Embryonic facial prominence (tissue), 1 donor: ENCODE measurements around the gene MON1A.
"Not testable (repeated sequence)": the region's sequence is repeated elsewhere in the genome, so short reads cannot be mapped to it uniquely, and the experiment has no call there.

Experiments
- DNase-seq: peaks from one replicate; pipeline ENCODE4 v3.0.0-alpha.2; 2016; ENCODE audit errors: extremely low spot score

MON1A gene, protein sequence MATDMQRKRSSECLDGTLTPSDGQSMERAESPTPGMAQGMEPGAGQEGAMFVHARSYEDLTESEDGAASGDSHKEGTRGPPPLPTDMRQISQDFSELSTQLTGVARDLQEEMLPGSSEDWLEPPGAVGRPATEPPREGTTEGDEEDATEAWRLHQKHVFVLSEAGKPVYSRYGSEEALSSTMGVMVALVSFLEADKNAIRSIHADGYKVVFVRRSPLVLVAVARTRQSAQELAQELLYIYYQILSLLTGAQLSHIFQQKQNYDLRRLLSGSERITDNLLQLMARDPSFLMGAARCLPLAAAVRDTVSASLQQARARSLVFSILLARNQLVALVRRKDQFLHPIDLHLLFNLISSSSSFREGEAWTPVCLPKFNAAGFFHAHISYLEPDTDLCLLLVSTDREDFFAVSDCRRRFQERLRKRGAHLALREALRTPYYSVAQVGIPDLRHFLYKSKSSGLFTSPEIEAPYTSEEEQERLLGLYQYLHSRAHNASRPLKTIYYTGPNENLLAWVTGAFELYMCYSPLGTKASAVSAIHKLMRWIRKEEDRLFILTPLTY

GRCh38 chr3:49929291-49930167 lies at the start of gene MON1A:
TSS of gene MON1A (minus strand) at chr3:49929811. CDS start at chr3:49913346, 16,465 bp downstream.
- peak; percentile 36 for DNase-seq

DNA sequence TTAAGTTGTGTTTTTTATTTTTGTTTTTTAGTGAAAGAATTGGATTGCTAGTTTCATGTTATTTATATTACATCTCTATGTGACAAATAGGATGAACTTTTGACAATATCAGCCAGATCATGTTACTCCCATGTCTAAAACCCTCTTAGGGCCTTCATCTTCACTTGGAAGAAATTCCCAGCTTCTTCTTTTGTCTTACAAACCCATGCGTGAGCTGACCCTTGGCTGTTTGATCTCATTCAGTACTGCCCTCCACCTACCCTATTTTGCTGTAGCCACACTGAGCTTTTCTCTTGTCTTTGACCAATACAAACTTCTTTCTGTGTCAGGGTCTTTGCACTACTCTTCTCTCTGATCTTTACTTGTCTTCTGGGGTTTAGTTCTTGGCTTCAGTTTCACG lies 47.3 kb upstream of the MON1A start:
- no peak for DNase-seq

DNA sequence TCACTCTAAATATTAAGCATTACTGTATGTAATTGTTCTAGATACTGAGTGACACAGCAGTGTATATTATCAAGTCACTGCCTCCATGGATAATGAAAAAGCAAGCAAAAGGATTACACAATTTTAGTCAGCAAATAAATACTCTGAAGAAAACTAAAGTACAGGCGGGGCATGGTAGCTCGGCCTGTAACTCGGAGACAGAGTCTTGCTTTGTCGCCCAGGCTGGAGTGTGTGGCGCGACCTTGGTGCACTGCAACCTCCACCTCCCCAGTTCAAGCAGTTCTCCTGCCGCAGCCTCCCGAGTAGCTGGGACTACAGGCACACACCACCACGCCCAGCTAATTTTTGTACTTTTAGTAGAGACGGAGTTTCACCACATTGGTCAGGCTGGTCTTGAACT lies 43.0 kb upstream of the MON1A start:
- no peak for DNase-seq

GRCh38 chr3:49968346-49968745 lies 38.7 kb upstream of the MON1A start:
- no peak for DNase-seq

DNA sequence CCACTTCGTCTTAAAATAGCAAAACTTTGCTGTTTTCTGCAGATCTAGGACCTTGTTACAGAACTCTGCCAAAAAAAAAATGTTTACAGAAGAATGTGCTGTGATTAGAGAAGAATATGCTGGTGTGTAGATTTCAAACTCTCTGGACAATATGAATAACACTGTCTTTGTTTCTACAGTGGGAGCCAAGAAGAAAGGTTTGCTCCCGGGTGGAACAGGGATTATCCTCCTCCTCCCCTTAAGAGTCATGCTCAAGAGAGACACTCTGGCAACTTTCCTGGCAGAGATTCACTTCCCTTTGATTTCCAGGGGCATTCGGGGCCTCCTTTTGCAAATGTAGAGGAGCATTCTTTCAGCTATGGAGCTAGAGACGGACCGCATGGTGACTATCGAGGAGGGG lies 37.7 kb upstream of the MON1A start:
- DNase-seq: no peak

DNA sequence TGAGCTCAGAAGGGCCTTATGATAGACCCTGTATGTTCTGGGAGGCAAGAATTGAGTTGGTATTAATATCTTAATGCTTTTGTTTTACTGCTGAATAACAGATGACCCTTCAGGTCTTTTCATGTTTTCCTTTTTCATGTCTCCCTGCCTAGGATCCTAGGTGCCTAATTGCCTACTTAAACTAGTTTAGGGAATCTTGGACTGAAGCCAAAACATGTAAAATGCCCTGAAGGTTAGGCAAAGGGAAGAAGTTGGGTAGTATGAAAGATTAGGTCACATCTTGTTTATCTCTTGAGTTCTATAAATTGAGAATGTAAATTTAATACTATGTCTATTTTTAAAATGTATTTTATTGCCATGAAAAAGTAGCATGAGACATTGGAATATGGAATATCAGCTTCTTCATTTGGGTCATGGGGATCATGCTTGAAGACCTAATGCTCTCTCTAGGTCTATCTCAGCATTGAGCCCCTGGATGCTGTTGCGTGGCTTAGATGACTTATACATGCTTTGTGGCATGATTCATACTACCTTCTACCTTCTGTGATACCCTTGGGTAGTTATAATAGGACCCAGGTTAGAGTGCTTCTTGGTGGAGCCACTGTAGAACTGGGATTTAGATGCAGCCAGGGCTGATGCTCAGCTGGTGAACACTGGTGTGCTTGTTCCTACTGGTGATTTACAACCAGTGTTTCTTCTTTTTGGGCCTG lies 36.8 kb upstream of the MON1A start:
- no peak for DNase-seq

DNA sequence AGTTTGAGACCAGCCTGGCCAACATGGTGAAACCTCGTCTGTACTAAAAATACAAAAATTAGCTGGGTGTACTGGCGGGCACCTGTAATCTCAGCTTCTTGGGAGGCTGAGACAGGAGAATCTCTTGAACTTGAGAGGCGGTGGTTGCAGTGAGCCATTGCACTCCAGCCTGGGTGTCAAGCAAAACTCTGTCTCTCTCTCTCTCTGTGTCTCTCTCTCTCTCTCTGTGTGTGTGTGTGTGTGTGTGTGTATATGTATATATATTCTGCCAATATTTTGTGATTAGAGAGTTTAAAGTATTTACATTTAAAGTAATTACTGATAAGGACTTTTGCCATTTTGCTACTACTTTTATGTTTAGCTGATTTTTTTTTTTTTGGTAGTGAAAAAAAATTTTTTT lies 26.0 kb upstream of the MON1A start:
- DNase-seq: no peak

DNA sequence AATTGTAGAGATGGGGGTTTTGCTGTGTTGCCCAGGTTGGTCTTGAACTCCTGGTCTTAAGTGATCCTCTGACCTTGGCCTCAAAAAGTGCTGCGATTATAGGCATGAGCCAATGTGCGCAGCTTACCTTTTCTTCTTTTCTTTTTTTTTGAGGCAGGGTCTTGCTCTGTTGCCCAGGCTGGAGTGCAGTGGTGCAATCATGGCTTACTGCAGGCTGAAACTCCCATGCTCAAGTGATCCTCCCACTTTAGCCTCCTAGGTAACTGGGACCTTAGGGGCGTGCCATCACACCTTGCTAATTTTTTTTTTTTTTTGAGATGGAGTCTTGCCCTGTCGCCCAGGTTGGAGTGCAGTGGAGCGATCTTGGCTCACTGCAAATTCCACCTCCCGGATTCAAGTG lies 23.3 kb upstream of the MON1A start:
- no peak for DNase-seq

GRCh38 chr3:49942651-49943050 lies 13.0 kb upstream of the MON1A start:
- DNase-seq: no peak

DNA sequence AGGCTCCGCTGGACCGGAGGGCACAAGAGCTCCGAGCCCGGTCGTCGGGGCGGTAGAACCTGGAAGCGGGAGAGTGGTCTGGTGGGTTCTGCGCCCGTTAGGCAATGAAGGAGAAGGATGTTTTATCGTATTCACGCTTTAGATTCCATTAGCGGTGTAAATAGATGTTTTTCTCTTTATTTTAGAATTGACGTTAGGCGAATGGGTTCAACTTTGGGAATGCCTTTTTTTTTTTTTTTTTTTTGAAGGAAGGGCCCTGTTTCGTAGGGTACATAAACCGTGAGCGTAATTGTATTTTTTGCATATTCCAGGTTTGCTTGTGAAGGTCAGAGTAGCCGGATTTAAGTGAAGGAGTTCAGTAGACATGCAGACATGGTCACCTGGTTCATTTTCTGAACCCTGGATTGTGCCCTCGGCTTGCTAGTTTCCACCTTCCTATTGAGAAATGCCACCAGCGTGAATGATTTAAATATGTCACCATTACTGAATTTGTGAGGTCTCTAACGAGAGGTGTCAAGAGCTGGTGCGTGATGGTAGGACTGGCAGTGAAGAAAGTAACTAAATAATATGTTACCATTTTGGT lies 11.1 kb upstream of the MON1A start:
- DNase-seq: no peak

DNA sequence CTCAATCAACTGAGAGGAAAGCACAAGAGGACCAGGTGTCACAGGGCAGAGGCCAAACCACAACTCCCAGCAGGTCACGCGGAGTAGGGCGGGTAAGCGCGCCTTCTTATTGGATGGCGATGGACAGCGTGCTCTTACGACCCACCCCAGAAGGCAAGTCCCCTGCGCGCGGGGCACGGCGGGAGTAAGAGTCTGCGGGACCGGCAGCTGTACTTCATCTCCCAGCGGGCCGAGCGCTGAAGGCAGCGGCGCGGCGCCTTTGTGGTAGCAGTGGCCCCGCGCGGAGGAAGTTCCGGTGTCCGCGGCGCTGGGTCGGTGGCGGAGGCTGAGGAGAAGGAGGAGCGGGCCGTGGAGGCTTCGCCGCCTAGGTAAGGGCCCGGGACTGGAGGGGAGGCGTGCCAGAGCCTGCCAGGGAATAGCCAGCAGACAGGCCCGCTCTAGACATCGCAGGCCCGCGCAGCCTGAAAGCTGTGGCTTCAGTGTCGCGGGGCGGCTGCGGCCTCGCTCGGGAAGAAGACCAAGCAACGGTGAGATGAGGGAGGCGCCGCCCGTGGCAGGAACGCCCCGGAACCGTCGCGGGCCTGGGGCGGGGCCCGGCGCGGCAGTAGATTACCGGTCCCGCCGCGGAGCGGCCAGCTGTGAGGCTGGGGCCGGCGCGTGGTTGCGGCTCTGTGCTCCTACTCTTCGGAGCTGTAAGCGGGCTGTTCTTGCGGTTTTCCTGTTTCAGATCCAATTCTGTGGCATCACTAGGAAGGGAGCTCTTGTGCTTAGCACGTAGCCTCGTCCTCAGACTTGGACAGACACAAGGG lies 10.5 kb upstream of the MON1A start, which contains the start of gene RBM6:
TSS of gene RBM6 (plus strand) at position 293 of the 809 bp plus-strand sequence. CDS start 22,492 bp downstream, outside the sequence.
- peak; percentile 93 for DNase-seq

DNA sequence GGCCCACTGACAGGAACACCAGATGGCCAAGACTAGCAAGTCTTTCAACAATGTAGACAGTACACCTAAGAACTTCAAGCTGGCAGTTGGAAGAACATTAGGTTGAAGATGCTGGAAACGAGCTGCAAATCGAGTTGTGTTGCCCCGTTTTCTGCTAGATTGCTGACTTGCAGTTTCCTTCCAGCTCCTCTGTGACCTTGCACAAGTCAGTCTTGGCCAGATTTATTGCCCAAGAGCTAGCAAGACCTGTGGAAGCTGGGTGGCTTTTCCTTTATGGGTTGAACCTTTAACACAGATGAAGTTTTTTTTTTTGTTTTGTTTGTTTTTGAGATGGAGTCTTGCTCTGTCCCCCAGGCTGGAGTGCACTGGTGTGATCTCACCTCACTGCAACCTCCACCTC lies 7.5 kb upstream of the MON1A start:
- DNase-seq: no peak

DNA sequence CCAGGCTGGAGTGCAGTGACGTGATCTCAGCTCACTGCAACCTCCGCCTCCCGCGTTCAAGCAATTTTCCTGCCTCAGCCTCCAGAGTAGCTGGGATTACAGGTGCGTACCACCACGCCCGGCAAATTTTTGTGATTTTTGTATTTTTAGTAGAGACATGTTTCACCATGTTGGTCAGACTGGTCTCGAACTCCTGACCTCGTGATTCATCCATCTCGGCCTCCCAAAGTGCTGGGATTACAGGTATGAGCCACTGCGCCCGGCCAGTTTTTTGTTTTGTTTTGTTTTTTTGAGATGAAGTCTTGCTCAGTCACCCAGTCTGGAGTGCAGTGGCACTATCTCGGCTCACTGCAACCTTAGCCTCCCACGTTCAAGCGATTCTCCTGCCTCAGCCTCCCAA lies 2.7 kb upstream of the MON1A start:
- not testable (repeated sequence) for DNase-seq

DNA sequence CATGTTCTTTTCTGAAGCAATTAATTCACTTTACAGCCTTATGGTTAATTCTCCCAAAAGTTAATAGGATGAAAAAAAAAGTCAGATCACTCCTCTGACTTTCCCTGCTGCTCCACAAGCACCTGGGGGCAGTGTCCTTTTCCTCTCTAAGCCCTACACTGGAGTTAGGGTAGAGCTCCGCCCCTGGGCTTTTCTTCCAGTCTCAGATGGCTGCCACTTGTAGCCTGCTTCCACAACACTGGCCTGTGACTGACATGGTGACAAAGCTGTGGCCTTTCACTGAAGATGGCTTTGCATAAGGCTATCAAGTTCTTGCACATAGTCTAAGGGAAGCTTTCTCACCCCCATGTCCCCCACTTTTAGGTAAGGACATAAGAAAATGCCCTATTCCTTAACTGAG lies 1.3 kb upstream of the MON1A start:
- DNase-seq: no peak

- DNase-seq: no peak
Observed at GRCh38 chr3:49930168-49930690, 618 bp upstream of the MON1A start.

- no peak for DNase-seq
Observed at GRCh38 chr3:49928481-49929017, 1.1 kb downstream of the MON1A start.

DNA sequence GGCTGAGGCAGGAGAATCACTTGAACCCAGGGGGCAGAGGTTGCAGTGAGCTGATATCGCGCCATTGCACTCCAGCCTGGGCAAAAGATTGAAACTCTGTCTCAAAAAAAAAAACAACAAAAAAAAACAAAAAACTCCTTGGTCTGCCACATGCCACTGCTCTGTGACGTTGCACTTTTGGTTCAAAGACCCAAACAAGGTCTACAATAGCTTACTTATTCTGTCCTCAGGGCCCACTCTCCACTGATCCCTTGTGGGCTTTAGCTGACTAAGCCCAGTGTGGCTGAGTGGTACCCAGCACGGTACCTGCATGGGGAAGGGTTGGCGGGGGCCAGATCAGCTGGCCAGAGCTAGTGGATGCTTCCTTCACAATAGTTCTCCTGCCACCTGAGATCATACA lies 1.8 kb downstream of the MON1A start:
- no peak for DNase-seq

DNA sequence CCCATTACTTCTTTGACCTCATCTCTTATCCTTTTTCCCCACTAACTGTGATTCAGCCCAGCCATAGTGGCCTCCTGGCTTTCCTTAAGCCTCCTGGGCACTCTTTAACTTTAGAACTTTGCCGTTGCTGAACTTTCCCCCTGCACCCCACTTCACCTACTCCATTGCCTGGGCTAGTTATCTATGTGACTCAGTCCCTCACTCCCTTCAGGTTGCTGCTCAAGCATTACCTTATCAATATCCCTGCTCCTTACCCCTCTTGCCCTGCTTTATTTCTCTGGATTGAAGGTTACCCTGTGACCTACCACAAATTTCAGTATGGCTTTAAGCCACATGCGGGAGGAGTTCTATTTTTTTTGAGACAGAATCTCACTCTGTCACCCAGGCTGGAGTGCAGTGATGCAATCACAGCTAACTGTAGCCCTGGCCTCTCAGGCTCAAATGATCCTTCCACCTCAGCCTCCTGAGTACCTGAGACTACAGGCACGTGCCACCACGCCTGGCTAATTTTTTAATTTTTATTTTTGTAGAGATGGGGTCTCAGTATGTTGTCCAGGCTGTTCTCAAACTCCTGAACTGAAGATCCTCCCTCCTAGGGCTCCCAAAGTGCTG lies 3.4 kb downstream of the MON1A start:
- DNase-seq: no peak

DNA sequence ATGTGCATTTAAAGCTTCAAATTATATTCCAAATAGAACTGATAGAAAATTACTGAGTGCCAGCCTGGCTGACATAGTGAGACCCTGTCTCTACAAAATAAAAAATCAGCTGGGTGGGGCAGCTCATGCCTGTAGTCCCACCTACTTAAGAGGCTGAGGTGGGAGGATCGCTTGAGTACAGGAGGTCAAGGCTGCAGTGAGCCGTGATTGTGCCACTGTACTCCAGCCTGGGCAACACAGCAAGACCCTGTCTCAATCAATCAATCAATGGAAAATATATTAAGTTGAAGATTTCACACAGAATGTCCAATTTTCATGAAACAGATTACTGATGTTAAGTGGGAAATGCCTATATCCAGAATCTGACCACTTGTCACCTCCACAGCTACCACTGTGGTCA lies 4.1 kb downstream of the MON1A start:
- DNase-seq: no peak

DNA sequence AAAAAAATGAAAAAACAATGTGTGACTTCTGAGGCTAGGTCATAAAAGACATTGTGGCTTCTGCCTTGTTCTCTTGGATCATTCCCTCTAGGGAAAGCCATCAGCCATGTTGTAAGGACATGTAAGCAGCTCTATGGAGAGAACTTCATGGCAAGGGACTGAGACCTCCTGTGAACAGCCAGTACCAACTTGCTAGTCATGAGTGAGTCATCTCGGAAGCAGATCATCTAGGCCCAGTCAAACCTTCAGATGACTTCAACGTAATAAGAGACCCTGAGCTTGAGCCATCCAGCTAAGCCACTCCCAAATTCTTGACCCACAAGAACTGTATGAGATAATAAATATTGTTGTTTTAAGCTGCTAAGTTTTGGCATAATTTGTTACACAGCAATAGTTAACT lies 4.9 kb downstream of the MON1A start:
- DNase-seq: no peak
